Lower leg skin (tissue), 4 donors: ENCODE measurements around the gene S1PR2. TPM values are rescaled to one million over a fixed set of nuclear protein-coding genes. Genes with fewer than 3 reads are reported as not detected.
"Not testable (repeated sequence)": the region's sequence is repeated elsewhere in the genome, so short reads cannot be mapped to it uniquely, and the experiment has no call there.

ENCODE experiments used
- DNase-seq, 2 donors: peaks; one replicate each; pipeline ENCODE4 v3.0.0-alpha.2; 2019; ENCODE audit warnings: low spot score in 2 of 2
- H3K4me3 ChIP-seq: fragments of 200-600 bp; sonication (generic); 2 replicates; pipeline ENCODE4 v1.5.1; 2017; ENCODE audit warnings: mild to moderate bottlenecking, low read depth; ENCODE audit not compliant: poor library complexity, severe bottlenecking
- POLR2A ChIP-seq, 2 donors: fragments of 450-650 bp; IDR thresholded peaks; one replicate each; pipeline ENCODE4 v1.6.1; 2016 to 2017; ENCODE audit warnings: antibody characterized with exemption in 2 of 2, mild to moderate bottlenecking in 1 of 2, moderate library complexity in 1 of 2
- WGBS, 2 donors: methylation state at CpG; one replicate each; pipeline ENCODE4 v1.1.5; 2018; 5-methylcytosine and 5-hydroxymethylcytosine counted together
- intact Hi-C: fragments of 100-400 bp; cut with DNase I; formaldehyde crosslinking; loops from one replicate; pipeline ENCODE4 v1.15.0; 2023; ENCODE audit warnings: low total_unique reads
- total RNA-seq, 4 donors: library from RNA; depleted of rRNA; stranded (reverse); fragments of >200 nt; gene quantifications; one replicate each; pipeline ENCODE4 v1.1.0, GENCODE V29; 2016
- TF ChIP-seq, protein P1 (sequence below), 3 donors: fragments of 450-650 bp; IDR thresholded peaks; one replicate each; pipeline ENCODE4 v1.5.1; 2016; ENCODE audit warnings: antibody characterized with exemption in 3 of 3, mild to moderate bottlenecking in 3 of 3, moderate library complexity in 2 of 3

Gene S1PR2
- total RNA-seq, 4 donors from 2014 or later, result 4.5 to 11.4 (median 8.2) TPM

DNA sequence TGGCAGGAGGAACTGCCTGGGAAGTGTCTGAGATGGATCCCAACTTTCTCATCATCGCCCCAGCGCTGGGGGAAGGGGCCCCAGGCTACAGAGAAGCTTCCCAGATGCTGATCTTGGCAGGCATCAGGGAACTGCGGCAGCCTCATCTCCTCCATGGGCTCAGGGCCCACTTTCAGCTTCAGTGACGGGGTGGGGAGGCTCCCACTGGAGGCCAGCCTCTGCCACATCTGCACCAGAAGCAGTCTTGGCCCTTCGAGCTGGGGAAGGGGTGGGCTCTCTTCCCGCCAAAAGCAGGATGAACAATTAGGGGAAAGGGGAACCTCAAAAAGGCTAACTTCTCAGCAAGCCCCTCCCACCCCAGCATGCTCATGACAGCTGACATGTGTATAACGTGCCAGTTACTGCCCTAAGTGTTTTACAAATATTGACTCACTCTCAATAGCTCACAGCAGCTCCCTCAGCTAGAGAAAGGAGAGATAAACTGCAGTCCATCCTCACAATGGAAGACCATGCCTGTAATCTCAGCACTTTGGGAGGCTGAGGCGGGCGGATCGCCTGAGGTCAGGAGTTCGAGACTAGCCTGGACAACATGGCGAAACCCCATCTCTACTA is 7.1 kb upstream of the S1PR2 start:
- TF ChIP-seq, protein P1, sequence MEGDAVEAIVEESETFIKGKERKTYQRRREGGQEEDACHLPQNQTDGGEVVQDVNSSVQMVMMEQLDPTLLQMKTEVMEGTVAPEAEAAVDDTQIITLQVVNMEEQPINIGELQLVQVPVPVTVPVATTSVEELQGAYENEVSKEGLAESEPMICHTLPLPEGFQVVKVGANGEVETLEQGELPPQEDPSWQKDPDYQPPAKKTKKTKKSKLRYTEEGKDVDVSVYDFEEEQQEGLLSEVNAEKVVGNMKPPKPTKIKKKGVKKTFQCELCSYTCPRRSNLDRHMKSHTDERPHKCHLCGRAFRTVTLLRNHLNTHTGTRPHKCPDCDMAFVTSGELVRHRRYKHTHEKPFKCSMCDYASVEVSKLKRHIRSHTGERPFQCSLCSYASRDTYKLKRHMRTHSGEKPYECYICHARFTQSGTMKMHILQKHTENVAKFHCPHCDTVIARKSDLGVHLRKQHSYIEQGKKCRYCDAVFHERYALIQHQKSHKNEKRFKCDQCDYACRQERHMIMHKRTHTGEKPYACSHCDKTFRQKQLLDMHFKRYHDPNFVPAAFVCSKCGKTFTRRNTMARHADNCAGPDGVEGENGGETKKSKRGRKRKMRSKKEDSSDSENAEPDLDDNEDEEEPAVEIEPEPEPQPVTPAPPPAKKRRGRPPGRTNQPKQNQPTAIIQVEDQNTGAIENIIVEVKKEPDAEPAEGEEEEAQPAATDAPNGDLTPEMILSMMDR (IDR thresholded peaks at IDR 0.05), result no peak
- no peak for TF ChIP-seq POLR2A (IDR thresholded peaks at IDR 0.05)
- H3K4me3 ChIP-seq, result no peak overlapping the region
- intact Hi-C loops, result no loop called here
- WGBS, 2 donors, result 54 to 57% methylated on average over 11 to 12 of the region's 12 CpGs
- peak; percentile 30 to 88 for DNase-seq

DNA sequence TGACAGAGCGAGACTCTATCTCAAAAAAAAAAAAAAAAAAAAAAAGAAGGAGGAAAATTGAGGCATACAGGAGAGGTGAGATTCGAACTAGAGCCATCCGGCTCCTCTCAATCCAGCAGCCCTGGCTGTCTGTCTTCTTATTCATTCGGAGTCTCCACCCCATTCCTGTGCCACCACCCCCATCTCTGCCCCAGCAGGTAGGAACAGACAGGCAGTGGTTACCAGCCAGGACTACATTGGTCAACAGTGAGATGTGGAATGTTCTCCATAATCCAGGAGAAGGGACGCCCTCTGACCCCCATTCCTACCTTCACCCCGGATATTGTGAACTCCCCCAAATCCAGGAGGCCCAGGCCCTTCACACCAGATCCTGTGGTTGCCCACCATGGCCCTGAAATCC is 6.6 kb upstream of the S1PR2 start:
- WGBS, 2 donors, result 69 to 84% methylated on average over 6 of the region's 6 CpGs
- H3K4me3 ChIP-seq, result no peak overlapping the region
- no peak for DNase-seq
- intact Hi-C loops, result no loop called here
- TF ChIP-seq, protein P1 (IDR thresholded peaks at IDR 0.05), result no peak
- TF ChIP-seq POLR2A (IDR thresholded peaks at IDR 0.05), result no peak

DNA sequence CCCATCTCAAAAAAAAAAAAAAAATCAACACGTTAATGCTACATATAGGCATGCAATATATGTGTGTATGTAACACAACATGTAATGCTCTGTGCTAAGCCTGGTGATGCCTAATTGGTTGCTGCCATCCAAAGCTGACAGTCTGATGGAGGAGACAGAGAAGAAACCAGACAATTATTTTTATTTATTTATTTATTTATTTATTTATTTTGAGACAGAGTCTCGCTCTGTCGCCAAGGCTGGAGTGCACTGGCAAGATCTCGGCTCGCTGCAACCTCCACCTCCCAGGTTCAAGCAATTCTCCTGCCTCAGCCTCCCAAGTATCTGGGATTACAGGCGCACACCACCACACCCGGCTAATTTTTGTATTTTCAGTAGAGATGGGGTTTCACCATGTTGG is 4.3 kb upstream of the S1PR2 start:
- H3K4me3 ChIP-seq, DNase-seq, intact Hi-C loops: not testable (repeated sequence)
- WGBS, 2 donors, result 94 to 97% methylated on average over 7 of the region's 7 CpGs

DNA sequence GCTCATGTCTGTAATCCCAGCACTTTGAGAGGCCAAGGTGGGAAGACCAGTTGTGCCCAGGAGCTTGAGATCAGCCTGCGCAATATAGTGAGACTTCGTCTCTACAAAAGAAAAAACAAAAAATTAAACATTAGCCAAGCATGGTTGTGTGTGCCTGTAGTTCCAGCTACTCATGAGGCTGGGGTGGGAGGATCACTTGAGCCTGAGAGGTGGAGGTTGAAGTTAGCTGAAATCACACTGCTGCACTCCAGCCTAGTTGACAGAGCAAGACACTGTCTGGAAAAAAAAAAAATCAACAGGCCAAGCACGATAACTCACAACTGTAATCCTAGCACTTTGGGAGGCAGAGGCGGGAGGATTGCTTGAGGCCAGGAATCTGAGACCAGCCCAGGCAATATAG is 3.9 kb upstream of the S1PR2 start:
- no peak for DNase-seq

DNA sequence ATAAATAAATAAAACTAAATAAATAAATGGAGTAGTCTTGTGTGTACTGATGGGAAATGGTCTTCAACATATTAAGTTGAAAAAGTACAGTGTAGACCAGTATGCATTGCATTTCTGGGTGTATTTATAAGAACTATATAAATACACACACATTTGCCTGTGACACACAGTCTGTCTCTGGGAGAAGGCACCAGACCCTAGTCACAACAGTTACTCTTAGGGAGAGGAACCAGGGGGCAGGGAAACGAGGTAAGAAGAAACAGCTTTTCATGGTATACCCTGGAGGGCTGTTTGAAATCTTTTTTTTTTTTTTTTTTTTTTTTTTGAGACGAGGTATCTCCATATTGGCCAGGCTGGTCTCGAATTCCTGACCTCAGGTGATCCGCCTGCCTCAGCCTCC is 2.8 kb upstream of the S1PR2 start:
- no peak for TF ChIP-seq POLR2A (IDR thresholded peaks at IDR 0.05)
- TF ChIP-seq, protein P1 (IDR thresholded peaks at IDR 0.05), result no peak
- intact Hi-C loops, result no loop called here
- no peak for DNase-seq
- H3K4me3 ChIP-seq, result no peak overlapping the region
- WGBS, 2 donors, result 68 to 74% methylated on average over 4 of the region's 4 CpGs

More for the DNA sequence above, 3.9 kb upstream of the S1PR2 start:
- TF ChIP-seq, protein P1 (IDR thresholded peaks at IDR 0.05), result no peak
- no peak for TF ChIP-seq POLR2A (IDR thresholded peaks at IDR 0.05)
- intact Hi-C loops, result no loop called here
- 73 to 78% methylated on average over 4 of the region's 4 CpGs for WGBS, 2 donors
- no peak overlapping the region for H3K4me3 ChIP-seq

DNA sequence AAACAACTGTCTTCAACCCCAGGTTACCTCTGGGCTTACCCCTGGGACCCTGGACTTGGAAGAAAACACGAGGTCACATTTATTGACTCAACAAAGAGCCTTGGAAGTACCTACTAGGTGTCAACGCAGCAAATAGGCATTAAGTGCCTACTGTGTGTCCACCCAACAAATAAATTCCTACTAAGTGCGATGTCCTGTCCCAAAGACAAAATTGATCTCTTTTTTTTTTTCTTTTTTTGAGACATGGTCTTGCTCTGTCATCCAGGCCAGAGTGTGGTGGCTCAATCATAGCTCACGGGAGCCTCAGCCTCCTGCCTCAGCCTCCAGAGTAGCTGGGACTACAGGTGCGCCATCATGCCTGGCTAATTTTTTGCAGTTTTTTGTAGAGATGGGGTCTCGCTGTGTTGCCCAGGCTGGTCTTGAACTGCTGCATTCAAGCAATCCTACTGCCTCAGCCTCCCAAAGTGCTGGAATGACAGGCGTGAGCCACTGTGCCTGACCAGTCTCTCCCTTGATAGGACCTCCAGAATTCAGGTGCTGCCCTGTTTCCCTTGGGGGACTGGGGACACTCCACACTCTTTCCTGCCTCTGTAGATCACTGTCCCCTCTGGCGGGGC is 589 bp upstream of the S1PR2 start:
- 77 to 78% methylated on average over 8 of the region's 8 CpGs for WGBS, 2 donors

More for the DNA sequence above, 589 bp upstream of the S1PR2 start:
- no peak for DNase-seq
- intact Hi-C loops, result no loop called here
- H3K4me3 ChIP-seq, result no peak overlapping the region
- no peak for TF ChIP-seq POLR2A (IDR thresholded peaks at IDR 0.05)
- TF ChIP-seq, protein P1 (IDR thresholded peaks at IDR 0.05), result no peak
